ENCODE measurements around the gene TMED6. TPM values are rescaled to one million over a fixed set of nuclear protein-coding genes. Genes with fewer than 3 reads are reported as not detected.
"Not testable (repeated sequence)": the region's sequence is repeated elsewhere in the genome, so short reads cannot be mapped to it uniquely, and the experiment has no call there.

Gene TMED6
- total RNA-seq, 2 experiments from 2014 or later, result 1.3 to 1.8 TPM

- Mint-ChIP-seq H3K9me3 (no peaks in the 10 kb centered on the region), H3K36me3 (ENCODE audit: low read depth) (peaks cover 15% of the 10 kb centered on the region), H3K4me3 (no peak overlapping the region), H3K27me3 (no peaks in the 10 kb centered on the region), H3K4me1 (peaks cover 12% of the 10 kb centered on the region), H3K27ac (no peak overlapping the region)
- ChIA-PET POLR2A (no interaction called here), CTCF (interaction anchor here (0.6 kb wide), 1 partner anchor 369 kb away, joined by 3 read pairs; no protein-coding TSS in a partner anchor)
- DNase-seq, result no peak
Measured at GRCh38 chr16:69307091-69307490, 44.5 kb downstream of the TMED6 start.

GRCh38 chr16:69306031-69306430, 45.6 kb downstream of the TMED6 start:
- Mint-ChIP-seq H3K4me1 (peaks cover 10% of the 10 kb centered on the region), H3K9me3 (no peaks in the 10 kb centered on the region), H3K27me3 (no peaks in the 10 kb centered on the region), H3K36me3 (ENCODE audit: low read depth) (peaks cover 15% of the 10 kb centered on the region), H3K4me3 (no peak overlapping the region), H3K27ac (no peak overlapping the region)
- ChIA-PET POLR2A (interaction anchor here (0.7 kb wide), 1 partner anchor 174 kb away, joined by 3 read pairs; the partner anchor contains the start of genes CHTF8 and UTP4), CTCF (no interaction called here)
- DNase-seq, result no peak

- CTCF ChIA-PET, result interaction anchor here (0.9 kb wide), 1 partner anchor 152 kb away, joined by 3 read pairs; no protein-coding TSS in a partner anchor
- Mint-ChIP-seq H3K4me3 (no peak overlapping the region), H3K36me3 (ENCODE audit: low read depth) (peaks cover 9% of the 10 kb centered on the region), H3K9me3 (no peaks in the 10 kb centered on the region), H3K27me3 (no peaks in the 10 kb centered on the region), H3K4me1 (no peaks in the 10 kb centered on the region), H3K27ac (no peak overlapping the region)
- no peak for DNase-seq
- POLR2A ChIA-PET, result interaction anchor here (0.6 kb wide), 1 partner anchor 595 kb away, joined by 3 read pairs; no protein-coding TSS in a partner anchor
Measured at GRCh38 chr16:69302301-69302700, 49.3 kb downstream of the TMED6 start.

GRCh38 chr16:69301861-69302260, 49.7 kb downstream of the TMED6 start:
- ChIA-PET POLR2A (no interaction called here), CTCF (interaction anchor here (0.9 to 1.2 kb wide), 2 partner anchors 152 kb away, joined by 3 read pairs; no protein-coding TSS in a partner anchor)
- peaks cover 9% of the 10 kb centered on the region for H3K36me3 Mint-ChIP-seq (ENCODE audit: low read depth)
- H3K4me3 Mint-ChIP-seq, result no peak overlapping the region
- no peaks in the 10 kb centered on the region for H3K27me3 Mint-ChIP-seq
- no peak overlapping the region for H3K27ac Mint-ChIP-seq
- H3K9me3 Mint-ChIP-seq, result no peaks in the 10 kb centered on the region
- no peaks in the 10 kb centered on the region for H3K4me1 Mint-ChIP-seq
- DNase-seq, result no peak

- POLR2A ChIA-PET, result interaction anchor here (1.0 kb wide), 1 partner anchor 11 kb away, joined by 4 read pairs; the partner anchor contains the start of gene VPS4A
- no peak overlapping the region for H3K4me3 Mint-ChIP-seq
- no peak for DNase-seq
- H3K36me3 Mint-ChIP-seq (ENCODE audit: low read depth), result peaks cover 9% of the 10 kb centered on the region
- CTCF ChIA-PET, result interaction anchor here (1.2 kb wide), 1 partner anchor 152 kb away, joined by 3 read pairs; no protein-coding TSS in a partner anchor
- no peak overlapping the region for H3K27ac Mint-ChIP-seq
- no peaks in the 10 kb centered on the region for H3K9me3 Mint-ChIP-seq
- H3K4me1 Mint-ChIP-seq, result no peaks in the 10 kb centered on the region
- H3K27me3 Mint-ChIP-seq, result no peaks in the 10 kb centered on the region
Measured at GRCh38 chr16:69301187-69301586, 50.4 kb downstream of the TMED6 start.

GRCh38 chr16:69298261-69298660, 53.3 kb downstream of the TMED6 start:
- POLR2A ChIA-PET, result no interaction called here
- H3K4me3 Mint-ChIP-seq, result no peak overlapping the region
- peaks cover 6% of the 10 kb centered on the region for H3K36me3 Mint-ChIP-seq (ENCODE audit: low read depth)
- CTCF ChIA-PET, result interaction anchor here (0.6 kb wide), 1 partner anchor 166 kb away, joined by 3 read pairs; no protein-coding TSS in a partner anchor
- no peak for DNase-seq
- no peaks in the 10 kb centered on the region for H3K4me1 Mint-ChIP-seq
- no peaks in the 10 kb centered on the region for H3K27me3 Mint-ChIP-seq
- no peaks in the 10 kb centered on the region for H3K9me3 Mint-ChIP-seq
- H3K27ac Mint-ChIP-seq, result no peak overlapping the region

GRCh38 chr16:69296771-69297170, 54.8 kb downstream of the TMED6 start:
- not testable (repeated sequence) for DNase-seq; H3K27me3 Mint-ChIP-seq; H3K9me3 Mint-ChIP-seq; H3K4me3 Mint-ChIP-seq; H3K4me1 Mint-ChIP-seq; H3K36me3 Mint-ChIP-seq (ENCODE audit: low read depth); H3K27ac Mint-ChIP-seq
- CTCF ChIA-PET, result interaction anchor here (2.1 kb wide), 1 partner anchor 146 kb away, joined by 5 read pairs; no protein-coding TSS in a partner anchor
- POLR2A ChIA-PET, result interaction anchor here (0.6 to 0.7 kb wide), 2 partner anchors 42 to 409 kb away, joined by 3 read pairs; no protein-coding TSS in a partner anchor

GRCh38 chr16:69294051-69294450, 57.5 kb downstream of the TMED6 start:
- DNase-seq, result no peak
- ChIA-PET POLR2A (no interaction called here), CTCF (interaction anchor here (0.6 kb wide), 1 partner anchor 189 kb away, joined by 4 read pairs; no protein-coding TSS in a partner anchor)
- Mint-ChIP-seq H3K27ac (no peak overlapping the region), H3K4me3 (no peak overlapping the region), H3K36me3 (ENCODE audit: low read depth) (no peaks in the 10 kb centered on the region), H3K27me3 (no peaks in the 10 kb centered on the region), H3K4me1 (no peaks in the 10 kb centered on the region), H3K9me3 (no peaks in the 10 kb centered on the region)

- Mint-ChIP-seq H3K27ac (no peak overlapping the region), H3K27me3 (no peaks in the 10 kb centered on the region), H3K36me3 (ENCODE audit: low read depth) (no peaks in the 10 kb centered on the region), H3K4me3 (no peak overlapping the region), H3K4me1 (no peaks in the 10 kb centered on the region), H3K9me3 (no peaks in the 10 kb centered on the region)
- DNase-seq, result no peak
- POLR2A ChIA-PET, result no interaction called here
- CTCF ChIA-PET, result interaction anchor here (0.6 kb wide), 1 partner anchor 189 kb away, joined by 4 read pairs; no protein-coding TSS in a partner anchor
Measured at GRCh38 chr16:69293401-69293800, 58.2 kb downstream of the TMED6 start.

Other genes starting within 250 kb of the TMED6 start
- under 1 TPM; 0.38 to 0.71 TPM for gene HAS3, start 246.1 kb downstream of the TMED6 start, total RNA-seq
- gene CHTF8, start 219.2 kb downstream of the TMED6 start, total RNA-seq, result 100 to 1,000 TPM; 133 to 138 TPM
- gene UTP4, start 219.1 kb downstream of the TMED6 start, total RNA-seq, result 10 to 100 TPM; 39.7 to 48.7 TPM
- gene SNTB2, start 164.6 kb downstream of the TMED6 start, total RNA-seq, result 10 to 100 TPM; 23.3 to 25.9 TPM
- gene VPS4A, start 40.4 kb downstream of the TMED6 start, total RNA-seq, result 10 to 100 TPM; 32.3 to 34.9 TPM
- 1 to 10 TPM; 8.8 to 9.7 TPM for gene PDF, start 21.2 kb downstream of the TMED6 start, total RNA-seq
- gene COG8, start 12.2 kb downstream of the TMED6 start, total RNA-seq, result 10 to 100 TPM; 30.6 to 30.7 TPM
- 10 to 100 TPM; 36.0 to 36.7 TPM for gene NIP7, start 12.0 kb downstream of the TMED6 start, total RNA-seq
- 10 to 100 TPM; 40.4 to 40.8 TPM for gene TERF2, start 34.2 kb upstream of the TMED6 start, total RNA-seq
- gene CYB5B, start 72.8 kb upstream of the TMED6 start, total RNA-seq, result 100 to 1,000 TPM; 149 to 152 TPM
- 10 to 100 TPM; 19.7 to 21.3 TPM for gene NFAT5, start 214.2 kb upstream of the TMED6 start, total RNA-seq

Measured in activated CD4-positive, alpha-beta memory T cell treated with anti-CD3 and anti-CD28 coated beads, Interleukin-2, amount 10 ng/mL, durations not matched to agents 7 days and 5 days (primary cell).